Mesothelial cell of epicardium (in vitro differentiated cells): ENCODE results near the gene CHFR. TPM values are rescaled to one million over a fixed set of nuclear protein-coding genes. Genes with fewer than 3 reads are reported as not detected.
A peak's percentile ranks its signal among the peaks of the same experiment; 100 is the strongest.

Source experiments
- DNase-seq, 2 experiments: peaks; one replicate each; pipeline ENCODE4 v3.0.0; 2021; ENCODE audit warnings: low spot score in 2 of 2; ENCODE audit not compliant: unreplicated experiment in 2 of 2
- H3K27ac Mint-ChIP-seq: 2 replicates; pipeline ENCODE4 v1.8.0; 2021; ENCODE audit warnings: mixed read lengths
- H3K27me3 Mint-ChIP-seq: 2 replicates; pipeline ENCODE4 v1.8.0; 2021; ENCODE audit warnings: low read depth, mixed read lengths
- H3K36me3 Mint-ChIP-seq: 2 replicates; pipeline ENCODE4 v1.8.0; 2021; ENCODE audit warnings: mixed read lengths
- H3K4me1 Mint-ChIP-seq: 2 replicates; pipeline ENCODE4 v1.8.0; 2021; ENCODE audit warnings: mixed read lengths
- H3K4me3 Mint-ChIP-seq: 2 replicates; pipeline ENCODE4 v1.8.0; 2021; ENCODE audit warnings: mild to moderate bottlenecking, moderate library complexity, mixed read lengths
- H3K9me3 Mint-ChIP-seq: 2 replicates; pipeline ENCODE4 v1.8.0; 2021; ENCODE audit warnings: mixed read lengths
- CTCF ChIP-seq: fragments of 200-600 bp; sonication (generic); IDR thresholded peaks from one replicate; pipeline ENCODE4 v1.5.0; 2021; ENCODE audit warnings: antibody characterized with exemption; ENCODE audit not compliant: unreplicated experiment
- total RNA-seq: library from RNA; stranded (reverse); gene quantifications from 3 replicates; pipeline ENCODE4 v1.2.1, GENCODE V29; 2021

CHFR gene
- total RNA-seq, 1 donor from 2014 or later, result 47.7 TPM

GRCh38 chr12:132835076-132836025 lies 52.1 kb downstream of the CHFR start:
- TF ChIP-seq CTCF, result no peak
- H3K27ac Mint-ChIP-seq, result no peak overlapping the region
- H3K36me3 Mint-ChIP-seq, result peaks cover 12% of the 10 kb centered on the region
- no peak for DNase-seq
- H3K4me3 Mint-ChIP-seq, result no peak overlapping the region
- H3K9me3 Mint-ChIP-seq, result no peaks in the 10 kb centered on the region
- no peaks in the 10 kb centered on the region for H3K4me1 Mint-ChIP-seq
- H3K27me3 Mint-ChIP-seq, result no peaks in the 10 kb centered on the region

GRCh38 chr12:132834181-132834711 lies 53.2 kb downstream of the CHFR start:
- H3K4me1 Mint-ChIP-seq, result peaks cover 3% of the 10 kb centered on the region
- peaks cover 11% of the 10 kb centered on the region for H3K36me3 Mint-ChIP-seq
- no peak for DNase-seq
- TF ChIP-seq CTCF, result no peak
- no peak overlapping the region for H3K4me3 Mint-ChIP-seq
- no peaks in the 10 kb centered on the region for H3K9me3 Mint-ChIP-seq
- no peak overlapping the region for H3K27ac Mint-ChIP-seq
- no peaks in the 10 kb centered on the region for H3K27me3 Mint-ChIP-seq

- no peak for TF ChIP-seq CTCF
- H3K4me3 Mint-ChIP-seq, result no peak overlapping the region
- H3K9me3 Mint-ChIP-seq, result no peaks in the 10 kb centered on the region
- no peak overlapping the region for H3K27ac Mint-ChIP-seq
- H3K36me3 Mint-ChIP-seq, result peaks cover 11% of the 10 kb centered on the region
- H3K27me3 Mint-ChIP-seq, result no peaks in the 10 kb centered on the region
- DNase-seq, result no peak
- H3K4me1 Mint-ChIP-seq, result peaks cover 3% of the 10 kb centered on the region
These were observed 54.1 kb downstream of the CHFR start for GRCh38 chr12:132833341-132833740.

- H3K4me3 Mint-ChIP-seq, result no peak overlapping the region
- H3K9me3 Mint-ChIP-seq, result no peaks in the 10 kb centered on the region
- peaks cover 18% of the 10 kb centered on the region for H3K4me1 Mint-ChIP-seq
- DNase-seq, result no peak
- H3K36me3 Mint-ChIP-seq, result peaks cover 11% of the 10 kb centered on the region
- no peaks in the 10 kb centered on the region for H3K27me3 Mint-ChIP-seq
- no peak for TF ChIP-seq CTCF
- no peak overlapping the region for H3K27ac Mint-ChIP-seq
These were observed 55.6 kb downstream of the CHFR start for GRCh38 chr12:132831771-132832170.

- peak; percentile 91 to 94 for DNase-seq
- peak within 1 kb of the TSS; percentile 100 for H3K27ac Mint-ChIP-seq
- H3K36me3 Mint-ChIP-seq, result peaks cover 18% of the 10 kb centered on the region
- H3K9me3 Mint-ChIP-seq, result no peaks in the 10 kb centered on the region
- peaks cover 20% of the 10 kb centered on the region for H3K4me1 Mint-ChIP-seq
- no peak for TF ChIP-seq CTCF
- peak within 1 kb of the TSS; percentile 96 for H3K4me3 Mint-ChIP-seq
- H3K27me3 Mint-ChIP-seq, result no peaks in the 10 kb centered on the region
These were observed 58.5 kb downstream of the CHFR start, which contains the start of gene GOLGA3 for GRCh38 chr12:132828706-132829534. Gene GOLGA3, minus strand, starts transcription at chr12:132828869. Its CDS starts 6,741 bp downstream, at chr12:132822128.
